Endothelial cell of umbilical vein (primary cell): ENCODE data around the gene AZI2. TPM values are rescaled to one million over a fixed set of nuclear protein-coding genes. Genes with fewer than 3 reads are reported as not detected.

Experiments used
- BruUV-seq: library from RNA; stranded (reverse); fragments of 400-500 nt; replicated peaks from 2 replicates; lab custom pipeline; 2021; lab: Mats Ljungman, UMichigan
- CTCF ChIA-PET: fragments of 300-600, 350-600 bp; sonication (Branson Sonifier 250); formaldehyde crosslinking; loops from one replicate; lab custom pipeline; 2021; ENCODE audit warnings: antibody characterized with exemption, inconsistent platforms; lab: Charles Lee
- POLR2A ChIA-PET: fragments of 300-600, 350-600 bp; sonication (Branson Sonifier 250); formaldehyde crosslinking; loops from one replicate; lab custom pipeline; 2021; ENCODE audit warnings: antibody characterized with exemption, inconsistent platforms; lab: Charles Lee
- DNase-seq: peaks from one replicate; pipeline ENCODE4 v3.0.0-alpha.2; 2011; ENCODE audit warnings: low read depth, low spot score
- FAIRE-seq: peaks from 2 replicates; lab custom pipeline; 2011; peaks lifted over from hg19 to GRCh38; lab: Jason Lieb, UNC
- H2AFZ ChIP-seq: 2 replicates; pipeline ENCODE4 v1.6.0; 2012; ENCODE audit warnings: low read depth, low read length, control low read depth, inconsistent platforms
- H3K27ac ChIP-seq: 2 replicates; pipeline ENCODE4 v1.5.1; 2011; ENCODE audit warnings: low read depth, mild to moderate bottlenecking, control low read depth, low read length, moderate library complexity; ENCODE audit not compliant: insufficient read depth
- H3K27me3 ChIP-seq, 2 experiments: 2 replicates each; pipeline versions ENCODE4 v1.6.0 to v1.6.1; 2011; ENCODE audit warnings: low read length in 2 of 2, mixed read lengths in 1 of 2; ENCODE audit not compliant: control insufficient read depth in 2 of 2, insufficient read depth in 2 of 2
- H3K36me3 ChIP-seq, 2 experiments: 2 replicates in 1 of 2; 3 replicates in 1 of 2; pipeline ENCODE4 v1.5.1; 2011; ENCODE audit warnings: low read length in 2 of 2, mild to moderate bottlenecking in 1 of 2, moderate library complexity in 1 of 2; ENCODE audit not compliant: control insufficient read depth in 2 of 2, insufficient read depth in 2 of 2; ENCODE audit errors: extremely low read depth in 1 of 2
- H3K4me1 ChIP-seq: 3 replicates; pipeline ENCODE4 v1.5.1; 2011; ENCODE audit warnings: mild to moderate bottlenecking, low read length; ENCODE audit not compliant: control insufficient read depth, insufficient read depth; ENCODE audit errors: extremely low read depth
- H3K4me2 ChIP-seq: 2 replicates; pipeline ENCODE4 v1.6.1; 2011; ENCODE audit warnings: low read length, control low read depth, mixed read lengths; ENCODE audit not compliant: insufficient read depth
- H3K4me3 ChIP-seq, 3 experiments: fragments of 200-600 bp in 1 of 3; sonication (generic), shearing (Covaris generic) in 1 of 3; replicated peaks in 1 of 3; 2 replicates each; pipeline ENCODE4 v1.5.1; 2011 to 2016; ENCODE audit warnings: control low read depth in 3 of 3, low read length in 3 of 3, mild to moderate bottlenecking in 2 of 3, inconsistent platforms in 1 of 3, low read depth in 1 of 3, moderate library complexity in 1 of 3; ENCODE audit not compliant: insufficient read depth in 1 of 3
- H3K79me2 ChIP-seq: 2 replicates; pipeline ENCODE4 v1.6.0; 2012; ENCODE audit warnings: low read length, inconsistent platforms; ENCODE audit not compliant: control insufficient read depth, insufficient read depth
- H3K9ac ChIP-seq: replicated peaks from 2 replicates; pipeline ENCODE3; 2011; ENCODE audit warnings: low read length, control low read depth; ENCODE audit not compliant: insufficient read depth; ENCODE audit errors: extremely low read depth
- H3K9me1 ChIP-seq: replicated peaks from 3 replicates; pipeline ENCODE4 v1.6.0; 2011; ENCODE audit warnings: mild to moderate bottlenecking, low read length; ENCODE audit not compliant: control insufficient read depth, insufficient read depth; ENCODE audit errors: extremely low read depth
- H3K9me3 ChIP-seq: replicated peaks from 2 replicates; pipeline ENCODE4 v1.5.1; 2012; ENCODE audit warnings: low read length, inconsistent platforms; ENCODE audit not compliant: control insufficient read depth, insufficient read depth
- H4K20me1 ChIP-seq: replicated peaks from 2 replicates; pipeline ENCODE3; 2011; ENCODE audit warnings: mild to moderate bottlenecking, low read length; ENCODE audit not compliant: control insufficient read depth, insufficient read depth; ENCODE audit errors: extremely low read depth
- CTCF ChIP-seq, 2 donors: IDR thresholded peaks; 1 replicate in 1 of 2; 2 replicates in 1 of 2; pipeline ENCODE4 v1.5.1; 2011; ENCODE audit warnings: low read length in 2 of 2, mild to moderate bottlenecking in 2 of 2, moderate library complexity in 2 of 2, control low read depth in 1 of 2, inconsistent platforms in 1 of 2, low read depth in 1 of 2; ENCODE audit not compliant: insufficient read depth in 1 of 2; ENCODE audit errors: extremely low read depth in 1 of 2
- EZH2 ChIP-seq: IDR thresholded peaks from 2 replicates; pipeline ENCODE4 v1.6.1; 2012; ENCODE audit warnings: borderline replicate concordance, low read depth, mild to moderate bottlenecking, moderate library complexity, low read length, inconsistent platforms; ENCODE audit not compliant: severe bottlenecking
- FOS ChIP-seq: IDR thresholded peaks from 2 replicates; pipeline ENCODE4 v1.6.1; 2011; ENCODE audit warnings: mild to moderate bottlenecking, low read length, moderate library complexity, borderline replicate concordance; ENCODE audit not compliant: insufficient read depth
- GATA2 ChIP-seq: IDR thresholded peaks from 2 replicates; pipeline ENCODE4 v1.7.0; 2011; ENCODE audit warnings: low read depth, mild to moderate bottlenecking, moderate library complexity, mixed read lengths, low read length; ENCODE audit not compliant: insufficient read length, insufficient read depth
- JUN ChIP-seq: IDR thresholded peaks from 2 replicates; pipeline ENCODE4 v1.6.1; 2011; ENCODE audit warnings: borderline replicate concordance, low read depth; ENCODE audit not compliant: insufficient read length, insufficient read depth
- MYC ChIP-seq: IDR thresholded peaks from one replicate; pipeline ENCODE4 v1.6.1; 2011; ENCODE audit warnings: mild to moderate bottlenecking, low read depth, low read length
- POLR2A ChIP-seq: IDR thresholded peaks from 2 replicates; pipeline ENCODE4 v1.6.1; 2012; ENCODE audit warnings: low read depth, mild to moderate bottlenecking, control low read depth, low read length
- POLR2AphosphoS5 ChIP-seq: IDR thresholded peaks from 2 replicates; pipeline ENCODE4 v1.6.1; 2012; ENCODE audit warnings: low read depth, mild to moderate bottlenecking, control low read depth, low read length, moderate library complexity; ENCODE audit not compliant: insufficient read depth
- dilution Hi-C: fragments of 300-500 bp; cut with MboI; formaldehyde crosslinking; loops from one replicate; pipeline ENCODE4 v1.15.0; 2019; ENCODE audit warnings: low sequenced_read_pairs; ENCODE audit not compliant: extremely low pct_ligation_motif_present
- intact Hi-C: fragments of 100-400 bp; cut with micrococcal nuclease; formaldehyde crosslinking; loops from one replicate; pipeline ENCODE4 v1.10.0; 2022
- polyA plus RNA-seq, 4 experiments: library from polyadenylated mRNA; depleted of rRNA in 3 of 4; stranded (reverse) in 3 of 4; unstranded in 1 of 4; fragments of >200 nt; gene quantifications; 2 replicates each; pipeline versions ENCODE4 v1.2.1 to v1.2.3, GENCODE V29; 2011 to 2012; ENCODE audit warnings: missing spikeins in 1 of 4
- total RNA-seq: library from RNA; stranded (reverse); gene quantifications from 2 replicates; pipeline ENCODE4 v1.2.3, GENCODE V29; 2021
- TF ChIP-seq, protein P1 (sequence below): IDR thresholded peaks from 2 replicates; pipeline ENCODE4 v1.6.1; 2011; ENCODE audit not compliant: insufficient read depth, insufficient read length

AZI2 gene
- total and polyA plus RNA-seq, 2 donors (not counting 3 experiments of a cell fraction or from before 2014, with no cell fraction given) = 17.4 to 39.5 TPM

DNA sequence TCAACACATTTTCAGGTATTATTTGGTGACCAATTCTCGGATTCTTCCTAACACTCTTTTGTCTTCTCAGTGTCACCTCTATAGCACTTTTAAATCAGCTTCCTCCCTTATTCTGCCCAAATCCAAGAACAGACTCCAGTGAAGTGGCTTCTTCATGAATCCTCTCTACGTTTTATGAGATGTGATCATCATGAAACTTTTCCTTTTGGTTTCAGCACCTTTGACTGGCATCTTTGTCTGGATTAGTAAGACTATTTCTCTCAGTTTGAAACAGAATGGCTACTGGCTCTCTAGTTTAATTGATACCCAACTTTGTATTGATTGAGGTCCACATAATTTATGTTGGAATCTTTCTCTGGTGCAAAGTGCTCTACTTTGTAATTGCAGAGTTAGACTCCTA is 61.6 kb downstream of the AZI2 start:
- FAIRE-seq (no peak), DNase-seq (no peak)
- Histone ChIP-seq H4K20me1 (no peaks in the 10 kb centered on the region), H3K27ac (no peak overlapping the region), H3K79me2 (no peaks in the 10 kb centered on the region), H3K4me2 (no peak overlapping the region), H3K9ac (no peak overlapping the region), H3K36me3 (no peaks in the 10 kb centered on the region), H3K4me3 (no peak overlapping the region), H3K27me3 (no peaks in the 10 kb centered on the region), H3K9me1 (no peaks in the 10 kb centered on the region), H2AFZ (no peak overlapping the region), H3K9me3 (no peaks in the 10 kb centered on the region), H3K4me1 (no peaks in the 10 kb centered on the region)
- TF ChIP-seq MYC (no peak), POLR2AphosphoS5 (no peak), JUN (no peak), GATA2 (no peak), FOS (no peak), EZH2 (no peak), POLR2A (no peak), CTCF (IDR thresholded peaks at IDR 0.05; ENCODE audit: extremely low read depth in 1 of 2, insufficient read depth in 1 of 2, low read depth in 1 of 2, low read length in 2 of 2) (no peak)
- TF ChIP-seq, protein P1, sequence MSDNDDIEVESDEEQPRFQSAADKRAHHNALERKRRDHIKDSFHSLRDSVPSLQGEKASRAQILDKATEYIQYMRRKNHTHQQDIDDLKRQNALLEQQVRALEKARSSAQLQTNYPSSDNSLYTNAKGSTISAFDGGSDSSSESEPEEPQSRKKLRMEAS = no peak
- POLR2A ChIA-PET = no interaction called here
- intact Hi-C loops (no loop called here), dilution Hi-C loops (no loop called here)
- no TSS peak for BruUV-seq
- CTCF ChIA-PET = interaction anchor here (0.6 to 4.3 kb wide), 18 partner anchors 8 to 1152 kb away, joined by 3 to 46 read pairs (median 5); partner anchors contain the start of gene EOMES
